Prostate gland (tissue), 2 donors: ENCODE data around the gene MVP. TPM values are rescaled to one million over a fixed set of nuclear protein-coding genes. Genes with fewer than 3 reads are reported as not detected.
"Not testable (repeated sequence)": the region's sequence is repeated elsewhere in the genome, so short reads cannot be mapped to it uniquely, and the experiment has no call there.

Source experiments
- DNase-seq: peaks from one replicate; pipeline ENCODE4 v3.0.0-alpha.2; 2019; ENCODE audit warnings: low spot score
- H3K27ac ChIP-seq, 2 donors: fragments of 200-600 bp; sonication (generic); 2 replicates each; pipeline ENCODE4 v1.5.1; 2017 to 2019
- H3K27me3 ChIP-seq: fragments of 200-600 bp; sonication (generic); replicated peaks from 2 replicates; pipeline ENCODE4 v1.5.1; 2019; ENCODE audit not compliant: insufficient read depth
- H3K36me3 ChIP-seq, 2 donors: fragments of 200-600 bp; sonication (generic); 1 replicate in 1 of 2; 2 replicates in 1 of 2; pipeline versions ENCODE4 v1.5.1 to v1.8.1; 2017 to 2019
- H3K4me1 ChIP-seq: fragments of 200-600 bp; sonication (generic); replicated peaks from 2 replicates; pipeline ENCODE4 v1.5.1; 2019
- H3K4me3 ChIP-seq, 2 donors: fragments of 200-600 bp; sonication (generic); 2 replicates each; pipeline ENCODE4 v1.5.1; 2017 to 2019
- H3K9me3 ChIP-seq: fragments of 200-600 bp; sonication (generic); 2 replicates; pipeline ENCODE4 v1.5.1; 2017
- CTCF ChIP-seq, 4 experiments: fragments of 200-600 bp in 2 of 4; fragments of 450-650 bp in 2 of 4; sonication (generic) in 2 of 4; IDR thresholded peaks; 1 replicate in 3 of 4; 2 replicates in 1 of 4; pipeline ENCODE4 v1.5.1; 2016 to 2019; ENCODE audit warnings: antibody characterized with exemption in 4 of 4, mild to moderate bottlenecking in 2 of 4, moderate library complexity in 2 of 4
- POLR2A ChIP-seq: fragments of 450-650 bp; IDR thresholded peaks from one replicate; pipeline ENCODE4 v1.6.1; 2016; ENCODE audit warnings: antibody characterized with exemption, mild to moderate bottlenecking
- POLR2AphosphoS5 ChIP-seq: sonication (generic); formaldehyde crosslinking; IDR thresholded peaks from one replicate; pipeline ENCODE4 v1.6.1; 2017; ENCODE audit warnings: antibody characterized with exemption
- WGBS: methylation state at CpG from one replicate; pipeline ENCODE4 v1.1.5; 2018; 5-methylcytosine and 5-hydroxymethylcytosine counted together
- intact Hi-C: fragments of 100-400 bp; cut with DNase I; formaldehyde crosslinking; loops from one replicate; pipeline ENCODE4 v1.14.2; 2022
- total RNA-seq, 2 donors: library from RNA; depleted of rRNA; stranded (reverse); fragments of >200 nt; gene quantifications; one replicate each; pipeline ENCODE4 v1.1.0, GENCODE V29; 2016

Gene MVP
- total RNA-seq, 2 donors from 2014 or later = 59.3 to 247 TPM

- intact Hi-C loops = no loop called here
- Histone ChIP-seq H3K27ac (no peak overlapping the region), H3K4me1 (no peaks in the 10 kb centered on the region), H3K36me3 (no peaks in the 10 kb centered on the region), H3K4me3 (no peak overlapping the region), H3K27me3 (no peaks in the 10 kb centered on the region), H3K9me3 (no peaks in the 10 kb centered on the region)
- DNase-seq = no peak
- 40% methylated on average over 10 of the region's 10 CpGs for WGBS
- no peak for TF ChIP-seq POLR2AphosphoS5
- TF ChIP-seq CTCF (IDR thresholded peaks at IDR 0.05) = no peak
- TF ChIP-seq POLR2A = no peak
These were observed 40.8 kb upstream of the MVP start for GRCh38 chr16:29779474-29779873.

GRCh38 chr16:29783094-29783953 is 36.9 kb upstream of the MVP start:
- H3K27me3 ChIP-seq, H3K36me3 ChIP-seq, H3K4me3 ChIP-seq, H3K4me1 ChIP-seq, intact Hi-C loops, DNase-seq, H3K27ac ChIP-seq, H3K9me3 ChIP-seq: not testable (repeated sequence)
- WGBS = 71% methylated on average over 13 of the region's 13 CpGs

- DNase-seq = no peak
- H3K9me3 ChIP-seq = no peaks in the 10 kb centered on the region
- H3K4me1 ChIP-seq = no peaks in the 10 kb centered on the region
- intact Hi-C loops = no loop called here
- no peak for TF ChIP-seq CTCF (IDR thresholded peaks at IDR 0.05)
- TF ChIP-seq POLR2AphosphoS5 = no peak
- WGBS = 93% methylated on average over 2 of the region's 2 CpGs
- no peak overlapping the region for H3K27ac ChIP-seq
- H3K27me3 ChIP-seq = no peaks in the 10 kb centered on the region
- H3K4me3 ChIP-seq = no peak overlapping the region
- no peaks in the 10 kb centered on the region for H3K36me3 ChIP-seq
These were observed 36.1 kb upstream of the MVP start for GRCh38 chr16:29784157-29784556.

- DNase-seq = peak; percentile 13
- Histone ChIP-seq H3K9me3 (no peaks in the 10 kb centered on the region), H3K27ac (no peak overlapping the region), H3K4me1 (peaks cover 2% of the 10 kb centered on the region), H3K27me3 (no peaks in the 10 kb centered on the region), H3K36me3 (no peaks in the 10 kb centered on the region), H3K4me3 (no peak overlapping the region)
- WGBS = 14% methylated on average over 37 of the region's 38 CpGs
- TF ChIP-seq POLR2AphosphoS5 (no peak), CTCF (IDR thresholded peaks at IDR 0.05) (peak in 2 of 4 experiments; percentile 47 to 65)
- intact Hi-C loops = no loop called here
These were observed 35.3 kb upstream of the MVP start for GRCh38 chr16:29784901-29785500.

- H3K9me3 ChIP-seq, H3K27me3 ChIP-seq, H3K36me3 ChIP-seq, intact Hi-C loops, H3K4me1 ChIP-seq, H3K27ac ChIP-seq, H3K4me3 ChIP-seq, DNase-seq: not testable (repeated sequence)
- WGBS = 93% methylated on average over 4 of the region's 4 CpGs
These were observed 33.1 kb upstream of the MVP start for GRCh38 chr16:29787155-29787554.

- H3K36me3 ChIP-seq = no peaks in the 10 kb centered on the region
- DNase-seq = no peak
- TF ChIP-seq POLR2AphosphoS5 (no peak), POLR2A (no peak), CTCF (IDR thresholded peaks at IDR 0.05) (no peak)
- intact Hi-C loops = no loop called here
- peak overlapping the region; percentile 89 to 91 for H3K4me3 ChIP-seq
- H3K27me3 ChIP-seq = no peaks in the 10 kb centered on the region
- H3K27ac ChIP-seq = peak overlapping the region; percentile 92 to 93
- WGBS = 58% methylated on average over 20 of the region's 20 CpGs
- H3K4me1 ChIP-seq = peaks cover 2% of the 10 kb centered on the region
- no peaks in the 10 kb centered on the region for H3K9me3 ChIP-seq
These were observed 30.5 kb upstream of the MVP start for GRCh38 chr16:29789775-29790182.
